Measurements from ENCODE around the gene CAPN13. TPM values are rescaled to one million over a fixed set of nuclear protein-coding genes. Genes with fewer than 3 reads are reported as not detected.

The CAPN13 gene
- total and polyA plus RNA-seq, 2 donors (not counting 1 experiment from before 2014, with no cell fraction given), result not detected

GRCh38 chr2:30765191-30765590, 42.1 kb downstream of the CAPN13 start:
- Histone ChIP-seq H3K4me2 (replicated peaks; ENCODE audit: low read depth, low read length, poor library complexity, severe bottlenecking) (no peak overlapping the region), H3K79me2 (ENCODE audit: control insufficient read depth, insufficient read depth, low read length) (no peaks in the 10 kb centered on the region), H3K4me1 (ENCODE audit: control insufficient read depth in 2 of 2, insufficient read depth in 2 of 2, low read length in 2 of 2) (no peaks in the 10 kb centered on the region), H2AFZ (ENCODE audit: insufficient read depth, low read depth, low read length, poor library complexity, severe bottlenecking) (no peak overlapping the region), H3K9me3 (ENCODE audit: control extremely low read depth in 1 of 3, control insufficient read depth in 2 of 3, insufficient read depth in 1 of 3, low read length in 2 of 3) (peaks cover 0 to 4% (median 0%) of the 10 kb centered on the region in 3 donors), H3K4me3 (ENCODE audit: control extremely low read depth in 1 of 5, extremely low read depth in 1 of 5, insufficient read depth in 1 of 5, low read depth in 2 of 5, low read length in 4 of 5) (no peak overlapping the region), H4K20me1 (ENCODE audit: control insufficient read depth, insufficient read depth, low read length, poor library complexity, severe bottlenecking) (no peaks in the 10 kb centered on the region), H3K27ac (ENCODE audit: low read length in 2 of 2) (no peak overlapping the region), H3K27me3 (replicated peaks in 1 of 4; ENCODE audit: control extremely low read depth in 1 of 4, control insufficient read depth in 3 of 4, insufficient read depth in 4 of 4, low read length in 3 of 4) (peaks cover 0 to 3% (median 1%) of the 10 kb centered on the region in 4 experiments), H3K36me3 (replicated peaks in 1 of 2; ENCODE audit: control extremely low read depth in 1 of 2, control insufficient read depth in 1 of 2, extremely low read depth in 1 of 2, insufficient read depth in 2 of 2, low read length in 1 of 2) (no peaks in the 10 kb centered on the region), H3K9ac (ENCODE audit: low read length) (no peak overlapping the region)
- POLR2A ChIA-PET, result no interaction called here
- CTCF ChIA-PET, result no interaction called here
- Mint-ChIP-seq H3K27me3 (peaks cover 47% of the 10 kb centered on the region), H3K4me1 (no peaks in the 10 kb centered on the region), H3K27ac (no peak overlapping the region), H3K4me3 (no peak overlapping the region), H3K9me3 (ENCODE audit: insufficient read depth) (no peaks in the 10 kb centered on the region)
- DNase-seq (no peak), ATAC-seq (ENCODE audit: low read depth) (no peak)
- intact Hi-C loops (cut with micrococcal nuclease), result no loop called here
- TF ChIP-seq EZH2 (IDR thresholded peaks at IDR 0.05; ENCODE audit: borderline replicate concordance, insufficient read depth, low read depth, low read length, poor library complexity, severe bottlenecking), result no peak
- TF ChIP-seq CTCF (IDR thresholded peaks at IDR 0.05), result no peak
- 57% methylated on average over 4 of the region's 4 CpGs for WGBS (ENCODE audit: insufficient coverage)

GRCh38 chr2:30764021-30764800, 43.0 kb downstream of the CAPN13 start:
- no peak for TF ChIP-seq CTCF (IDR thresholded peaks at IDR 0.05)
- no peak for TF ChIP-seq EZH2 (IDR thresholded peaks at IDR 0.05; ENCODE audit: borderline replicate concordance, insufficient read depth, low read depth, low read length, poor library complexity, severe bottlenecking)
- H3K4me1 ChIP-seq (ENCODE audit: control insufficient read depth in 2 of 2, insufficient read depth in 2 of 2, low read length in 2 of 2), result no peaks in the 10 kb centered on the region
- peaks cover 0 to 4% (median 0%) of the 10 kb centered on the region in 3 donors for H3K9me3 ChIP-seq (ENCODE audit: control extremely low read depth in 1 of 3, control insufficient read depth in 2 of 3, insufficient read depth in 1 of 3, low read length in 2 of 3)
- H3K27ac Mint-ChIP-seq, result no peak overlapping the region
- 93% methylated on average over 9 of the region's 12 CpGs for WGBS (ENCODE audit: insufficient coverage)
- ChIA-PET POLR2A (no interaction called here), CTCF (no interaction called here)
- H2AFZ ChIP-seq (ENCODE audit: insufficient read depth, low read depth, low read length, poor library complexity, severe bottlenecking), result no peak overlapping the region
- no peak overlapping the region for H3K4me3 Mint-ChIP-seq
- no peaks in the 10 kb centered on the region for H3K79me2 ChIP-seq (ENCODE audit: control insufficient read depth, insufficient read depth, low read length)
- intact Hi-C loops (cut with micrococcal nuclease), result no loop called here
- DNase-seq (no peak), ATAC-seq (ENCODE audit: low read depth) (no peak)
- H4K20me1 ChIP-seq (ENCODE audit: control insufficient read depth, insufficient read depth, low read length, poor library complexity, severe bottlenecking), result no peaks in the 10 kb centered on the region
- H3K4me1 Mint-ChIP-seq, result no peaks in the 10 kb centered on the region
- H3K4me3 ChIP-seq (ENCODE audit: control extremely low read depth in 1 of 5, extremely low read depth in 1 of 5, insufficient read depth in 1 of 5, low read depth in 2 of 5, low read length in 4 of 5), result no peak overlapping the region
- H3K27me3 Mint-ChIP-seq, result peaks cover 45% of the 10 kb centered on the region
- H3K27me3 ChIP-seq (replicated peaks in 1 of 4; ENCODE audit: control extremely low read depth in 1 of 4, control insufficient read depth in 3 of 4, insufficient read depth in 4 of 4, low read length in 3 of 4), result peaks cover 0 to 3% (median 1%) of the 10 kb centered on the region in 4 experiments
- H3K36me3 ChIP-seq (replicated peaks in 1 of 2; ENCODE audit: control extremely low read depth in 1 of 2, control insufficient read depth in 1 of 2, extremely low read depth in 1 of 2, insufficient read depth in 2 of 2, low read length in 1 of 2), result no peaks in the 10 kb centered on the region
- H3K27ac ChIP-seq (ENCODE audit: low read length in 2 of 2), result no peak overlapping the region
- H3K9me3 Mint-ChIP-seq (ENCODE audit: insufficient read depth), result no peaks in the 10 kb centered on the region
- H3K9ac ChIP-seq (ENCODE audit: low read length), result no peak overlapping the region
- H3K4me2 ChIP-seq (replicated peaks; ENCODE audit: low read depth, low read length, poor library complexity, severe bottlenecking), result no peak overlapping the region
